GM12878 (cell line): Measurements from ENCODE around the gene ZSWIM6.

Experiments used
- CBFB ChIP-seq: IDR thresholded peaks from 2 replicates; pipeline ENCODE4 v1.6.1; 2016; ENCODE audit warnings: antibody characterized with exemption, low read depth
- ZNF274 ChIP-seq: IDR thresholded peaks from one replicate; pipeline ENCODE4 v1.8.0; 2011; ENCODE audit not compliant: insufficient read length, insufficient read depth
- TF ChIP-seq, protein P1 (sequence below), 3 experiments: IDR thresholded peaks in 2 of 3; conservative IDR thresholded peaks in 1 of 3; 2 replicates each; pipeline ENCODE4 v1.5.1; 2011; ENCODE audit warnings: low read depth in 3 of 3, low read length in 3 of 3, mild to moderate bottlenecking in 3 of 3, control low read depth in 2 of 3, moderate library complexity in 2 of 3, inconsistent platforms in 1 of 3, mixed read lengths in 1 of 3; ENCODE audit not compliant: control insufficient read depth in 2 of 3, insufficient read depth in 1 of 3; ENCODE audit errors: extremely low read depth in 1 of 3
- TF ChIP-seq, protein P2 (sequence below): fragments of 450-650 bp; IDR thresholded peaks from 2 replicates; pipeline ENCODE4 v1.6.1; 2018; ENCODE audit warnings: mild to moderate bottlenecking, low read depth, moderate library complexity; ENCODE audit not compliant: partially characterized antibody

GRCh38 chr5:61309115-61309514, 22.9 kb upstream of the ZSWIM6 start:
- TF ChIP-seq, protein P1, sequence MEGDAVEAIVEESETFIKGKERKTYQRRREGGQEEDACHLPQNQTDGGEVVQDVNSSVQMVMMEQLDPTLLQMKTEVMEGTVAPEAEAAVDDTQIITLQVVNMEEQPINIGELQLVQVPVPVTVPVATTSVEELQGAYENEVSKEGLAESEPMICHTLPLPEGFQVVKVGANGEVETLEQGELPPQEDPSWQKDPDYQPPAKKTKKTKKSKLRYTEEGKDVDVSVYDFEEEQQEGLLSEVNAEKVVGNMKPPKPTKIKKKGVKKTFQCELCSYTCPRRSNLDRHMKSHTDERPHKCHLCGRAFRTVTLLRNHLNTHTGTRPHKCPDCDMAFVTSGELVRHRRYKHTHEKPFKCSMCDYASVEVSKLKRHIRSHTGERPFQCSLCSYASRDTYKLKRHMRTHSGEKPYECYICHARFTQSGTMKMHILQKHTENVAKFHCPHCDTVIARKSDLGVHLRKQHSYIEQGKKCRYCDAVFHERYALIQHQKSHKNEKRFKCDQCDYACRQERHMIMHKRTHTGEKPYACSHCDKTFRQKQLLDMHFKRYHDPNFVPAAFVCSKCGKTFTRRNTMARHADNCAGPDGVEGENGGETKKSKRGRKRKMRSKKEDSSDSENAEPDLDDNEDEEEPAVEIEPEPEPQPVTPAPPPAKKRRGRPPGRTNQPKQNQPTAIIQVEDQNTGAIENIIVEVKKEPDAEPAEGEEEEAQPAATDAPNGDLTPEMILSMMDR (IDR thresholded peaks at IDR 0.05 in 2 of 3, conservative IDR thresholded peaks at IDR 0.05 in 1 of 3; ENCODE audit: control insufficient read depth in 2 of 3, extremely low read depth in 1 of 3, insufficient read depth in 1 of 3, low read depth in 3 of 3, low read length in 3 of 3) = no peak
- TF ChIP-seq ZNF274 (no peak), CBFB (no peak)
- TF ChIP-seq, protein P2, sequence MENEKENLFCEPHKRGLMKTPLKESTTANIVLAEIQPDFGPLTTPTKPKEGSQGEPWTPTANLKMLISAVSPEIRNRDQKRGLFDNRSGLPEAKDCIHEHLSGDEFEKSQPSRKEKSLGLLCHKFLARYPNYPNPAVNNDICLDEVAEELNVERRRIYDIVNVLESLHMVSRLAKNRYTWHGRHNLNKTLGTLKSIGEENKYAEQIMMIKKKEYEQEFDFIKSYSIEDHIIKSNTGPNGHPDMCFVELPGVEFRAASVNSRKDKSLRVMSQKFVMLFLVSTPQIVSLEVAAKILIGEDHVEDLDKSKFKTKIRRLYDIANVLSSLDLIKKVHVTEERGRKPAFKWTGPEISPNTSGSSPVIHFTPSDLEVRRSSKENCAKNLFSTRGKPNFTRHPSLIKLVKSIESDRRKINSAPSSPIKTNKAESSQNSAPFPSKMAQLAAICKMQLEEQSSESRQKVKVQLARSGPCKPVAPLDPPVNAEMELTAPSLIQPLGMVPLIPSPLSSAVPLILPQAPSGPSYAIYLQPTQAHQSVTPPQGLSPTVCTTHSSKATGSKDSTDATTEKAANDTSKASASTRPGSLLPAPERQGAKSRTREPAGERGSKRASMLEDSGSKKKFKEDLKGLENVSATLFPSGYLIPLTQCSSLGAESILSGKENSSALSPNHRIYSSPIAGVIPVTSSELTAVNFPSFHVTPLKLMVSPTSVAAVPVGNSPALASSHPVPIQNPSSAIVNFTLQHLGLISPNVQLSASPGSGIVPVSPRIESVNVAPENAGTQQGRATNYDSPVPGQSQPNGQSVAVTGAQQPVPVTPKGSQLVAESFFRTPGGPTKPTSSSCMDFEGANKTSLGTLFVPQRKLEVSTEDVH = no peak
